Muscle layer of colon (tissue), 2 donors: Measurements from ENCODE around the gene RDH14.

Experiments
- H3K27ac ChIP-seq: one replicate; pipeline ENCODE4 v1.7.0; 2013; ENCODE audit warnings: low read depth, mild to moderate bottlenecking, low read length, moderate library complexity
- H3K27me3 ChIP-seq, 2 donors: one replicate each; pipeline ENCODE4 v1.7.0; 2013; ENCODE audit warnings: low read length in 2 of 2, mild to moderate bottlenecking in 2 of 2; ENCODE audit not compliant: insufficient read depth in 2 of 2, control insufficient read depth in 1 of 2
- H3K36me3 ChIP-seq: one replicate; pipeline ENCODE4 v1.7.0; 2013; ENCODE audit warnings: mild to moderate bottlenecking, low read length; ENCODE audit not compliant: insufficient read depth
- H3K4me1 ChIP-seq: one replicate; pipeline ENCODE4 v1.7.0; 2013; ENCODE audit warnings: mild to moderate bottlenecking, low read length; ENCODE audit not compliant: insufficient read depth
- H3K4me3 ChIP-seq, 2 donors: one replicate each; pipeline ENCODE4 v1.7.0; 2013; ENCODE audit warnings: low read length in 2 of 2, low read depth in 1 of 2, mild to moderate bottlenecking in 1 of 2, moderate library complexity in 1 of 2
- H3K9ac ChIP-seq: one replicate; pipeline ENCODE4 v1.7.0; 2013; ENCODE audit warnings: low read length
- H3K9me3 ChIP-seq: one replicate; pipeline ENCODE4 v1.7.0; 2013; ENCODE audit warnings: mild to moderate bottlenecking, low read length
- donor health status: abdominal sarcoma.
- donor health status: Adenocarcinoma of cecum.

RDH14 gene

GRCh38 chr2:18519914-18520450 lies 40.5 kb downstream of the RDH14 start:
- no peaks in the 10 kb centered on the region for H3K36me3 ChIP-seq
- H3K9ac ChIP-seq: no peak overlapping the region
- peaks cover 40% of the 10 kb centered on the region for H3K4me1 ChIP-seq
- H3K9me3 ChIP-seq: no peaks in the 10 kb centered on the region
- peak overlapping the region; percentile 54 for H3K27ac ChIP-seq
- no peaks in the 10 kb centered on the region for H3K27me3 ChIP-seq
- H3K4me3 ChIP-seq: no peak overlapping the region

DNA sequence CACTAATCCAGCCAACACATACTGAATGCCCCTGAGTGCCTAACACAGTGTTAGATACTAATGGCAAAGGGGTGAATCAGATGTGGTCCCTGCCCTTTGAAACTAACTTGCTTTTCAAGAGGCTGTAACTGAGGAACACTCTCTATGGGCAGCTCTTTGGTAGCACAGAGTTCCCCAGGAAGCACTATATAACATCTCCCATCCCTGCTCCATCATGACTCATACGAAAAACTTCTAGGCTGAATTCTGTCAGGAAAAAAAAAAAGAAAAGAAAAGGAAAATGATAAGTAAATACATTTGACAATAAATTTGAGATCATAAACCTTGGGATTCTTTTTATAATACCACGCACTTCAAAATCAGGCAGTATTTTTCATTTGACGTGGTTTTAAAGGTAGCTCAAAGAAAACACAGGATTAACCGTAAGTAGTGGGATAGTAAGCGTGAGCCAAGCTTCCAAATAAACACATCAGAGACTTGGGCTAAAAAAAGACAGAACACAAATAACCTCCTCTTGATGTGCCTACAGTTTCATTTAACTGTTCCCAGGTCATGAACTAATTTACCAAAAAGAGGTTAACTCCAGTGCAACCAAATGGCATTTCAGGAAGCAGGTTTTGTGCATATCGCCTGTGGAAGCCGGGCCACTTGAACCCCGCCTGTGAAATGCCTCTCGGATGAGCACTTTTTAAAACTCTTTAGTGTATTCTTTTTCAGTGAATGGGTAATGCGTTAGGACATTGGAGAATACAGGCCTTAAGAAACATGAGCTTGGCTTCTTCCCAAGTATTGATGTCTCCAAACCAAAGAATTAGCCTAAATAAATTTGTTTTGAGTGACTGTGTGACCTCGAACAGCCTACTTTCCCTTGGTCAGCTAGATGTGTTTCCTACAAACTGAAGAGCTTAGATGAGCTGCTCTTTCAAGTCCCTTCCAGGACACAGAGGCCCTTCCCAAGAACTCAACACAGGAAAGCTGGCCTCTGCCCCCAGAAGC lies 42.0 kb downstream of the RDH14 start:
- peaks cover 46% of the 10 kb centered on the region for H3K4me1 ChIP-seq
- no peak overlapping the region for H3K4me3 ChIP-seq
- no peaks in the 10 kb centered on the region for H3K27me3 ChIP-seq
- H3K9ac ChIP-seq: no peak overlapping the region
- peak overlapping the region; percentile 35 for H3K27ac ChIP-seq
- H3K36me3 ChIP-seq: no peaks in the 10 kb centered on the region
- no peaks in the 10 kb centered on the region for H3K9me3 ChIP-seq

- no peak overlapping the region for H3K4me3 ChIP-seq
- no peaks in the 10 kb centered on the region for H3K9me3 ChIP-seq
- H3K4me1 ChIP-seq: peaks cover 46% of the 10 kb centered on the region
- H3K27ac ChIP-seq: no peak overlapping the region
- H3K9ac ChIP-seq: no peak overlapping the region
- no peaks in the 10 kb centered on the region for H3K27me3 ChIP-seq
- no peaks in the 10 kb centered on the region for H3K36me3 ChIP-seq
Measured at GRCh38 chr2:18517386-18517785, 43.1 kb downstream of the RDH14 start.

- H3K27ac ChIP-seq: no peak overlapping the region
- no peaks in the 10 kb centered on the region for H3K36me3 ChIP-seq
- H3K9me3 ChIP-seq: no peaks in the 10 kb centered on the region
- H3K9ac ChIP-seq: no peak overlapping the region
- no peak overlapping the region for H3K4me3 ChIP-seq
- H3K27me3 ChIP-seq: no peaks in the 10 kb centered on the region
- H3K4me1 ChIP-seq: peaks cover 40% of the 10 kb centered on the region
Measured at GRCh38 chr2:18516112-18516511, 44.3 kb downstream of the RDH14 start.

GRCh38 chr2:18514526-18515461 lies 45.7 kb downstream of the RDH14 start:
- Histone ChIP-seq H3K9ac (no peak overlapping the region), H3K4me1 (peaks cover 28% of the 10 kb centered on the region), H3K36me3 (no peaks in the 10 kb centered on the region), H3K4me3 (no peak overlapping the region), H3K27ac (no peak overlapping the region), H3K27me3 (no peaks in the 10 kb centered on the region), H3K9me3 (no peaks in the 10 kb centered on the region)

DNA sequence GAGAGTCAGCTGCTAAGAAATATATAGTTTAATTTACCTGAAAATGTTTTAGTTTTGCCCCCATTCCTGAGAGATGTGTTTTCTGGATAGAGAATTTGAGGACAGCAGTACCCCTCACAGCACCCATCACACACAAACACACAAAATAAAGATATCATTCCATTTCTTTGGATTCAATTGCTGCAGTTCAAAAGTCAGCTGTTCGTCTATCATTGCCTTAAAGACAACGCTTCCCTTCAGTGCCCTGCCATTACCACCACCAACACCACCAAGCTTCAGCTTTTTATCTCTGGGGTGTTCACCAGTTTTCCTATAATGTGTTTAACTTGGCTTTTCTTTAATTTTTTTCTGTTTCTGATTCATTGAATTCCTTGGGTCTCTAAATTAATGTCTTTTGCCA lies 49.7 kb downstream of the RDH14 start:
- H3K4me1 ChIP-seq: peaks cover 13% of the 10 kb centered on the region
- H3K36me3 ChIP-seq: no peaks in the 10 kb centered on the region
- H3K9ac ChIP-seq: no peak overlapping the region
- no peak overlapping the region for H3K4me3 ChIP-seq
- H3K9me3 ChIP-seq: no peaks in the 10 kb centered on the region
- H3K27me3 ChIP-seq: no peaks in the 10 kb centered on the region
- no peak overlapping the region for H3K27ac ChIP-seq

GRCh38 chr2:18506883-18507509 lies 53.5 kb downstream of the RDH14 start:
- Histone ChIP-seq H3K9ac (no peak overlapping the region), H3K9me3 (no peaks in the 10 kb centered on the region), H3K27me3 (no peaks in the 10 kb centered on the region), H3K36me3 (no peaks in the 10 kb centered on the region), H3K27ac (no peak overlapping the region), H3K4me1 (no peaks in the 10 kb centered on the region), H3K4me3 (no peak overlapping the region)

DNA sequence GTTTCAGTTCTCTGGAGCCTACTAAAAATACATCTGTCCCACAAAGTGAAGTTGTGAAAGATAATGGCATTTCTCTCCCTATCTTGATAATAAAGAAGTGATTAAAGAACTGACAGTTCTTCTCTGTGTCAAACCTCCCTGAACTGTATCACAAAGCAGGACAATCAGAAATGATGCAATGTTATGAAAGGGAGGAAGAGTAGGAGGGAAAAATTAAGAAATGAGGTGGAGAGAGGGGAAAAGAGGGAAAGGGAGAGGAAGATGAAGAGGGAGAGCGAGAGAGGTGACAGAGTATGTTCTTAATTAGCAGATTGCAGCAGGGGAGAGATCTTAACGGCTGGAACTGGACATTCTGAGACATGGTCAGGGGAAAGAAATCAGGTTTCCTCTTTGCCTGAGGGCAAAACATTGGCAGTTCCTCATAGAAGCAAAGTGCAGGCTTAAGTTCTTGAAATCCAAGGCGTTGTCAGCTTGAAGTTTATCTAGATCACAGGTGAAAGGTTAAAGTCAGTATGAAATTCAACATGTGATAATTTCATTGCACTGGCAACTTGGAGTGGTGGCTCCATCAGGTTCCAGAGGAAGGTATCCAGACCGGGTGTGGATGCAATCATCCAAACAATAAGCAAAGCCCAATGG lies 54.6 kb downstream of the RDH14 start:
- no peaks in the 10 kb centered on the region for H3K9me3 ChIP-seq
- no peak overlapping the region for H3K9ac ChIP-seq
- H3K27me3 ChIP-seq: no peaks in the 10 kb centered on the region
- H3K36me3 ChIP-seq: no peaks in the 10 kb centered on the region
- no peaks in the 10 kb centered on the region for H3K4me1 ChIP-seq
- H3K4me3 ChIP-seq: no peak overlapping the region
- no peak overlapping the region for H3K27ac ChIP-seq
